OCI-LY1 (cell line): ENCODE data around the gene KRT35.

Experiments used
- H2AFZ ChIP-seq: fragments of 200-600 bp; sonication (generic), shearing (Covaris generic); 2 replicates; pipeline ENCODE4 v1.6.0; 2014; ENCODE audit warnings: antibody characterized with exemption, mild to moderate bottlenecking, low read length
- H3F3A ChIP-seq: fragments of 200-600 bp; sonication (generic), shearing (Covaris generic); 2 replicates; pipeline ENCODE4 v1.6.0; 2014; ENCODE audit warnings: mild to moderate bottlenecking, antibody characterized with exemption, low read length, moderate library complexity; ENCODE audit not compliant: insufficient read depth
- H3K27ac ChIP-seq: fragments of 200-600 bp; sonication (generic); 2 replicates; pipeline ENCODE4 v1.5.1; 2014; ENCODE audit warnings: low read length, mixed run types, mild to moderate bottlenecking, low read depth; ENCODE audit not compliant: poor library complexity, severe bottlenecking
- H3K27me3 ChIP-seq: fragments of 200-600 bp; sonication (generic); 2 replicates; pipeline ENCODE4 v1.6.0; 2014; ENCODE audit warnings: antibody characterized with exemption, mild to moderate bottlenecking, low read length, moderate library complexity; ENCODE audit not compliant: insufficient read depth
- H3K36me3 ChIP-seq: fragments of 200-600 bp; sonication (generic); 2 replicates; pipeline ENCODE4 v1.6.1; 2014; ENCODE audit warnings: mild to moderate bottlenecking, antibody characterized with exemption, low read length, moderate library complexity, mixed read lengths; ENCODE audit not compliant: insufficient read depth
- H3K4me1 ChIP-seq: fragments of 200-600 bp; sonication (generic); 2 replicates; pipeline ENCODE4 v1.5.1; 2014; ENCODE audit warnings: mild to moderate bottlenecking, low read length, moderate library complexity; ENCODE audit not compliant: insufficient read depth, severe bottlenecking
- H3K4me2 ChIP-seq: fragments of 200-600 bp; sonication (generic), shearing (Covaris generic); 2 replicates; pipeline ENCODE4 v1.6.1; 2014; ENCODE audit warnings: low read length
- H3K4me3 ChIP-seq: fragments of 200-600 bp; sonication (generic); 2 replicates; pipeline ENCODE4 v1.5.1; 2014; ENCODE audit warnings: low read length, low read depth, mild to moderate bottlenecking, mixed read lengths; ENCODE audit not compliant: poor library complexity, severe bottlenecking
- H3K79me2 ChIP-seq: fragments of 200-600 bp; shearing (Covaris generic); 2 replicates; pipeline ENCODE4 v1.6.1; 2016; ENCODE audit warnings: mixed run types, low read length, mixed read lengths; ENCODE audit not compliant: insufficient read depth
- H3K9ac ChIP-seq: fragments of 200-600 bp; sonication (generic), shearing (Covaris generic); 2 replicates; pipeline ENCODE4 v1.6.1; 2014; ENCODE audit warnings: mild to moderate bottlenecking, low read length, mixed read lengths
- H3K9me2 ChIP-seq: fragments of 200-600 bp; sonication (generic), shearing (Covaris generic); 2 replicates; pipeline ENCODE4 v1.6.1; 2014; ENCODE audit warnings: low read depth, mild to moderate bottlenecking, low read length, mixed read lengths
- H3K9me3 ChIP-seq: fragments of 200-600 bp; shearing (Covaris generic); 2 replicates; pipeline ENCODE4 v1.6.1; 2014; ENCODE audit warnings: low read length, mixed read lengths
- H4K20me1 ChIP-seq: fragments of 200-600 bp; sonication (generic), shearing (Covaris generic); 2 replicates; pipeline ENCODE4 v1.6.0; 2016; ENCODE audit warnings: mild to moderate bottlenecking, low read length; ENCODE audit not compliant: insufficient read depth
- CTCF ChIP-seq: fragments of 200-600 bp; sonication (generic), shearing (Covaris generic); IDR thresholded peaks from 2 replicates; pipeline ENCODE4 v1.5.1; 2017; ENCODE audit warnings: mild to moderate bottlenecking, antibody characterized with exemption, low read length, moderate library complexity, mixed read lengths
- EZH2 ChIP-seq: fragments of 200-600 bp; sonication (generic), shearing (Covaris generic); IDR thresholded peaks from 2 replicates; pipeline ENCODE4 v1.8.0; 2017; ENCODE audit warnings: borderline replicate concordance, mixed run types, mild to moderate bottlenecking, antibody characterized with exemption, low read length, moderate library complexity, mixed read lengths

Gene KRT35

DNA sequence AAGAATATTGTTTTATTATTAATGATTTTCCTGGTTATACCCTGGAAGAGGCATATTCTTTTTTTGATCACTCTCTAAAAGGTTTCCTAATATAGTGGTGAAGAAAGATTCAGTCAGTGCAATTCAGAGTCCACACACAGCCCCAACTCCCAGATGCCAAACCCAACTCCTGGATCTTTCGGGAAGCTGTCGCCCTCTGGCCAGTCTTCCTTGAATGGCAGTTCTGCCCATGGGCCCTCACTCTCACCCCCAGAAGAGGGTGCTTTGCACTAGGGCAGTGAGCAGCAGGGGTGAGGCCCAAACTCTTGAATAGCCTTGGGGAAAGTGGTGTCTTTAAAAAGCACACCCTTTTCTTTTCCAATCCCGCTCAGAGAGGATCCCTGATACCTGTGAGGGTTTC, 24.7 kb downstream of the KRT35 start:
- Histone ChIP-seq H3K9ac (no peak overlapping the region), H3K27ac (no peak overlapping the region), H3K4me2 (no peak overlapping the region), H4K20me1 (no peaks in the 10 kb centered on the region), H3K79me2 (no peaks in the 10 kb centered on the region), H3K4me1 (no peaks in the 10 kb centered on the region), H3K36me3 (no peaks in the 10 kb centered on the region), H3F3A (no peaks in the 10 kb centered on the region), H3K27me3 (peaks cover 4% of the 10 kb centered on the region; the same call in 1 of the 2 replicates), H3K9me2 (no peaks in the 10 kb centered on the region), H3K4me3 (no peak overlapping the region), H2AFZ (no peak overlapping the region), H3K9me3 (no peaks in the 10 kb centered on the region)
- TF ChIP-seq CTCF: no peak
- TF ChIP-seq EZH2: no peak

- Histone ChIP-seq H3K36me3 (no peaks in the 10 kb centered on the region), H3K4me1 (no peaks in the 10 kb centered on the region), H2AFZ (no peak overlapping the region), H3K9me2 (no peaks in the 10 kb centered on the region), H3K79me2 (no peaks in the 10 kb centered on the region), H3K27me3 (peaks cover 4% of the 10 kb centered on the region; the same call in 1 of the 2 replicates), H3K4me2 (no peak overlapping the region), H4K20me1 (no peaks in the 10 kb centered on the region), H3F3A (no peaks in the 10 kb centered on the region), H3K9me3 (no peaks in the 10 kb centered on the region), H3K9ac (no peak overlapping the region), H3K27ac (no peak overlapping the region), H3K4me3 (no peak overlapping the region)
- TF ChIP-seq EZH2 (no peak), CTCF (no peak)
Observed at GRCh38 chr17:41455236-41455635, 25.7 kb downstream of the KRT35 start.

DNA sequence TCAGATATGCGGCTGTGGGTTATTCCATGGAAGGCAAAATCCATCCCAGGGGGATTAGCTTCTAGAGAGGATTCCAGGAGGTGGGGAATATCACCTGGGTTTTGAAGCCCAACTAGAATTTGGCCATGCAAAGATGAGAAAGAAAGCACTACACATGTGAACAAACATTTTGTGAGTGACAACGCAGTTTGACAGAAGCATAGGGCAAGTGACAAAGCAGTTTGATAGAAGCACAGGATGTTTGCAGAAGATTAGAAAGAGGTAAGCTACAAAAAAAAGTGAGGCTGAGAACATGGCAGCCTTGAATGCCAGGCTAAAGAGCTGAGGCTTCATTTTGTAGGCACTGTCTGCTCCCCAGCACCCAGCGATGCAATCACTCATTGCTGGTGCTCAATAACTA, 27.9 kb downstream of the KRT35 start:
- H3K4me1 ChIP-seq: no peaks in the 10 kb centered on the region
- H3K4me2 ChIP-seq: no peak overlapping the region
- H2AFZ ChIP-seq: no peak overlapping the region
- no peak overlapping the region for H3K4me3 ChIP-seq
- H3K79me2 ChIP-seq: no peaks in the 10 kb centered on the region
- TF ChIP-seq CTCF (no peak), EZH2 (no peak)
- no peak overlapping the region for H3K27ac ChIP-seq
- no peak overlapping the region for H3K9ac ChIP-seq
- no peaks in the 10 kb centered on the region for H4K20me1 ChIP-seq
- H3K9me3 ChIP-seq: no peaks in the 10 kb centered on the region
- H3K9me2 ChIP-seq: no peaks in the 10 kb centered on the region
- H3K27me3 ChIP-seq: no peaks in the 10 kb centered on the region; the same call in 1 of the 2 replicates
- H3F3A ChIP-seq: no peaks in the 10 kb centered on the region
- H3K36me3 ChIP-seq: no peaks in the 10 kb centered on the region
